ENCODE measurements around the gene OXCT1.
"Not testable (repeated sequence)": the region's sequence is repeated elsewhere in the genome, so short reads cannot be mapped to it uniquely, and the experiment has no call there.

The OXCT1 gene

GRCh38 chr5:41773799-41774198 lies 96.4 kb downstream of the OXCT1 start:
- DNase-seq (ENCODE audit: low spot score) = no peak

- no peak for DNase-seq (ENCODE audit: low spot score)
Measured at GRCh38 chr5:41772785-41773442, 97.3 kb downstream of the OXCT1 start.

GRCh38 chr5:41772056-41772455 lies 98.2 kb downstream of the OXCT1 start:
- no peak for DNase-seq (ENCODE audit: low spot score)

GRCh38 chr5:41770799-41771198 lies 99.4 kb downstream of the OXCT1 start:
- DNase-seq (ENCODE audit: low spot score) = no peak

- no peak for DNase-seq (ENCODE audit: low spot score)
Measured at GRCh38 chr5:41768692-41769091, 101.5 kb downstream of the OXCT1 start.

GRCh38 chr5:41764650-41765049 lies 105.6 kb downstream of the OXCT1 start:
- no peak for DNase-seq (ENCODE audit: low spot score)

GRCh38 chr5:41763574-41763973 lies 106.7 kb downstream of the OXCT1 start:
- no peak for DNase-seq (ENCODE audit: low spot score)

- DNase-seq (ENCODE audit: low spot score) = no peak
Measured at GRCh38 chr5:41763081-41763480, 107.1 kb downstream of the OXCT1 start.

- DNase-seq (ENCODE audit: low spot score) = no peak
Measured at GRCh38 chr5:41762426-41762825, 107.8 kb downstream of the OXCT1 start.

- no peak for DNase-seq (ENCODE audit: low spot score)
Measured at GRCh38 chr5:41761663-41762062, 108.6 kb downstream of the OXCT1 start.

- DNase-seq (ENCODE audit: low spot score) = no peak
Measured at GRCh38 chr5:41755705-41756104, 114.5 kb downstream of the OXCT1 start.

GRCh38 chr5:41754857-41755256 lies 115.4 kb downstream of the OXCT1 start:
- no peak for DNase-seq (ENCODE audit: low spot score)

- no peak for DNase-seq (ENCODE audit: low spot score)
Measured at GRCh38 chr5:41751867-41752266, 118.4 kb downstream of the OXCT1 start.

- DNase-seq (ENCODE audit: low spot score) = no peak
Measured at GRCh38 chr5:41748631-41749030, 121.6 kb downstream of the OXCT1 start.

- no peak for DNase-seq (ENCODE audit: low spot score)
Measured at GRCh38 chr5:41747708-41748107, 122.5 kb downstream of the OXCT1 start.

GRCh38 chr5:41747301-41747700 lies 122.9 kb downstream of the OXCT1 start:
- peak; percentile 10 for DNase-seq (ENCODE audit: low spot score)

GRCh38 chr5:41742608-41743007 lies 127.6 kb downstream of the OXCT1 start:
- DNase-seq (ENCODE audit: low spot score) = not testable (repeated sequence)

GRCh38 chr5:41738710-41739354 lies 131.4 kb downstream of the OXCT1 start:
- DNase-seq (ENCODE audit: low spot score) = no peak

- DNase-seq (ENCODE audit: low spot score) = no peak
Measured at GRCh38 chr5:41736641-41737040, 133.6 kb downstream of the OXCT1 start.

- DNase-seq (ENCODE audit: low spot score) = no peak
Measured at GRCh38 chr5:41735213-41735612, 135.0 kb downstream of the OXCT1 start.

- DNase-seq (ENCODE audit: low spot score) = not testable (repeated sequence)
Measured at GRCh38 chr5:41729381-41729780, 140.8 kb downstream of the OXCT1 start.

GRCh38 chr5:41728281-41728680 lies 141.9 kb downstream of the OXCT1 start:
- DNase-seq (ENCODE audit: low spot score) = no peak

GRCh38 chr5:41722359-41722950 lies 147.8 kb downstream of the OXCT1 start:
- no peak for DNase-seq (ENCODE audit: low spot score)

GRCh38 chr5:41721516-41721915 lies 148.7 kb downstream of the OXCT1 start:
- no peak for DNase-seq (ENCODE audit: low spot score)
